Measurements from ENCODE around the gene CNKSR3. TPM values are rescaled to one million over a fixed set of nuclear protein-coding genes. Genes with fewer than 3 reads are reported as not detected.

CNKSR3 gene
- total and polyA plus RNA-seq, 2 experiments from 2014 or later = 4.4 to 4.7 TPM

- Histone ChIP-seq H3K9me3 (ENCODE audit: low read depth) (no peaks in the 10 kb centered on the region), H3K36me3 (no peaks in the 10 kb centered on the region), H3K4me3 (no peak overlapping the region), H3K4me1 (ENCODE audit: low read depth) (peaks cover 18% of the 10 kb centered on the region), H3K27me3 (no peaks in the 10 kb centered on the region), H3K27ac (no peak overlapping the region)
- TF ChIP-seq, protein P1, sequence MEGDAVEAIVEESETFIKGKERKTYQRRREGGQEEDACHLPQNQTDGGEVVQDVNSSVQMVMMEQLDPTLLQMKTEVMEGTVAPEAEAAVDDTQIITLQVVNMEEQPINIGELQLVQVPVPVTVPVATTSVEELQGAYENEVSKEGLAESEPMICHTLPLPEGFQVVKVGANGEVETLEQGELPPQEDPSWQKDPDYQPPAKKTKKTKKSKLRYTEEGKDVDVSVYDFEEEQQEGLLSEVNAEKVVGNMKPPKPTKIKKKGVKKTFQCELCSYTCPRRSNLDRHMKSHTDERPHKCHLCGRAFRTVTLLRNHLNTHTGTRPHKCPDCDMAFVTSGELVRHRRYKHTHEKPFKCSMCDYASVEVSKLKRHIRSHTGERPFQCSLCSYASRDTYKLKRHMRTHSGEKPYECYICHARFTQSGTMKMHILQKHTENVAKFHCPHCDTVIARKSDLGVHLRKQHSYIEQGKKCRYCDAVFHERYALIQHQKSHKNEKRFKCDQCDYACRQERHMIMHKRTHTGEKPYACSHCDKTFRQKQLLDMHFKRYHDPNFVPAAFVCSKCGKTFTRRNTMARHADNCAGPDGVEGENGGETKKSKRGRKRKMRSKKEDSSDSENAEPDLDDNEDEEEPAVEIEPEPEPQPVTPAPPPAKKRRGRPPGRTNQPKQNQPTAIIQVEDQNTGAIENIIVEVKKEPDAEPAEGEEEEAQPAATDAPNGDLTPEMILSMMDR (IDR thresholded peaks at IDR 0.05; ENCODE audit: low read depth, low read length) = no peak
- DNase-seq (ENCODE audit: low read depth in 1 of 2, low spot score in 1 of 2) = peak in 1 of 2 donors; percentile 25
Measured at GRCh38 chr6:154482858-154483257, 27.6 kb downstream of the CNKSR3 start.

- H3K36me3 ChIP-seq = no peaks in the 10 kb centered on the region
- TF ChIP-seq, protein P1 (IDR thresholded peaks at IDR 0.05; ENCODE audit: low read depth, low read length) = no peak
- peaks cover 20% of the 10 kb centered on the region for H3K4me1 ChIP-seq (ENCODE audit: low read depth)
- H3K9me3 ChIP-seq (ENCODE audit: low read depth) = no peaks in the 10 kb centered on the region
- no peak for DNase-seq (ENCODE audit: low read depth in 1 of 2, low spot score in 1 of 2)
- no peak overlapping the region for H3K4me3 ChIP-seq
- no peak overlapping the region for H3K27ac ChIP-seq
- H3K27me3 ChIP-seq = no peaks in the 10 kb centered on the region
Measured at GRCh38 chr6:154481521-154482013, 28.9 kb downstream of the CNKSR3 start.

DNA sequence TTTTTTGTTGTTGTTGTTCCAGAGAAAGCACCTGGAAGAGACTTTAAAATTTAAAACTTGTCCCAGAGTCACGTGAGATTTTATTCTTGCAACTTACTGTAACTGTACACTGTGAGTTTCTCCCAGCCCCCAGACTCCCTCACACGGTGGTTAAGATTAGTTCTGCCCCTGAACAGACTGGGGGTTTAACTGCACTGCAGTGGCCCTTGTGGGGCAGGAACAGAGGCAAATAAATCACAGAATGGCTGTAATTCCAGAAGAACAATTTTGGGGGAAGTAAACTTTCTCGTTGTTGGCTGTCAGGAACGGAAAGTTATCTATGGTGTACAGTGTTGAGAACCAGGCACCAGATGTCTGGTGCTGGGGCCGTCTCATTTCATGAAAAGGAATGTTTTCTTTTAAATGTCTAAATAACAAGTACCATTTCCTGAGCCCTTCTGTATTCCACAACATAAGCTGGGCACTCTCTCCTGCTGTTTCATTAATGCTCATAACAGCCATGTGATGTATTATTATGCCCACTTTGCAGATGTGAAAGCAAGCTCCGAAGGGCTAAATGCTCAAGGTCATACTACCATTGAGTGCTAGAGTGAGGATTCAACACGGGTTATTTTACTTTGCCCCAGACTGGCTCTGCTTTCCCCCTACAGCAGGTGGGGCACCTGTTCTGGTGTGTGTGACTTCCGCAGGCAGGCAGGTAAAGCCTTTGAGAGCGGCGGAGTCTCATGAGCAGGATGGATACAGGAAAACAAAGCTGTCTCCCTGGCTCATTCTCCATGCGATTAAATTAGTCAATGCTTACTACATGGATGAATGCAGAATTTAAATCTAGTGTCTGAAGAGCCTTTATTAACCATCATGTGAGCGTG, 30.5 kb downstream of the CNKSR3 start:
- TF ChIP-seq, protein P1 (IDR thresholded peaks at IDR 0.05; ENCODE audit: low read depth, low read length) = no peak
- H3K27ac ChIP-seq = peak overlapping the region; percentile 39
- H3K27me3 ChIP-seq = no peaks in the 10 kb centered on the region
- H3K9me3 ChIP-seq (ENCODE audit: low read depth) = no peaks in the 10 kb centered on the region
- H3K36me3 ChIP-seq = no peaks in the 10 kb centered on the region
- DNase-seq (ENCODE audit: low read depth in 1 of 2, low spot score in 1 of 2) = peak in 1 of 2 donors; percentile 25
- no peak overlapping the region for H3K4me3 ChIP-seq
- peaks cover 20% of the 10 kb centered on the region for H3K4me1 ChIP-seq (ENCODE audit: low read depth)

DNA sequence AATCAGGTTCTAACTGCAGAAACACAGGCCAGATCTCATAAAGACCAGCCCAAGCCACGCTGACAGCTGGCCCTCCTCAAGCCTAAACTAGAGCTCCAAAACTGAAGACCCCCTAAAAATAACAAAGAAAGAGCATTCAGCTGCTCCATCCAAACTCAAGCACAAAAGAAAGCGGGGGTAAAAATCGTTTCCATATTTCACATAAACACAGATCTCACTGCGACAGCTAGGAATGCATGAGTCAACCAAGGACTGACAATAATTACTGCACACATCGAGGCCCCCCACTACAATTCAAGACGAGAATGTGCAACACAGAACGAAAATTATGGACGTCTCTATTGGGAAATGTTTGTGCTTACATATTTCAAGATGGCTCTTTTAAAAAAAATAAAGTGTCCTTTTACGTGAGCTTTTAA, 31.1 kb downstream of the CNKSR3 start:
- Histone ChIP-seq H3K4me3 (no peak overlapping the region), H3K36me3 (no peaks in the 10 kb centered on the region), H3K27ac (peak overlapping the region; percentile 39), H3K4me1 (ENCODE audit: low read depth) (peaks cover 20% of the 10 kb centered on the region), H3K27me3 (no peaks in the 10 kb centered on the region), H3K9me3 (ENCODE audit: low read depth) (no peaks in the 10 kb centered on the region)
- peak in 1 of 2 donors; percentile 62 for DNase-seq (ENCODE audit: low read depth in 1 of 2, low spot score in 1 of 2)
- TF ChIP-seq, protein P1 (IDR thresholded peaks at IDR 0.05; ENCODE audit: low read depth, low read length) = no peak

DNA sequence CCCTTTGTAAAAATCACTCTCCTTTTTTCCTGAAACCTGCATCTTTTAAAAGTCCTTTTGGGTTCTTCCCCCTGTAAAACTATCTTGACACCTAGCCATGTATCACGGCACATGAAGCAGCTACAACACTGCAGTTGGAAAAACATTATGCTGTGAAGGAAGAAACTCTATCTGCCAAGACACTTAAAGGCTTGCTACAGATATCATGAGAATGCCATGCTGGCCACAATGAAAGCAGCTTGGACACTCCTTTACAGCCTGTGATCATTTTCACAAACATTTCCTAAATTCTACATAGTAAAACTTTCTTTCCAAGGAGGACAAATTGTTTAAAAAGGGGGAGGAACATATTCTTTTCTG, 31.8 kb downstream of the CNKSR3 start:
- no peak for DNase-seq (ENCODE audit: low read depth in 1 of 2, low spot score in 1 of 2)
- peak overlapping the region; percentile 39 for H3K27ac ChIP-seq
- H3K9me3 ChIP-seq (ENCODE audit: low read depth) = no peaks in the 10 kb centered on the region
- peaks cover 20% of the 10 kb centered on the region for H3K4me1 ChIP-seq (ENCODE audit: low read depth)
- TF ChIP-seq, protein P1 (IDR thresholded peaks at IDR 0.05; ENCODE audit: low read depth, low read length) = no peak
- no peaks in the 10 kb centered on the region for H3K36me3 ChIP-seq
- no peak overlapping the region for H3K4me3 ChIP-seq
- H3K27me3 ChIP-seq = no peaks in the 10 kb centered on the region
